Breast epithelium (tissue), 4 donors: ENCODE data around the gene ROR1. TPM values are rescaled to one million over a fixed set of nuclear protein-coding genes. Genes with fewer than 3 reads are reported as not detected.

Experiments used
- DNase-seq, 2 donors: peaks; one replicate each; pipeline ENCODE4 v3.0.0-alpha.2; 2019; ENCODE audit warnings: low spot score in 2 of 2
- H3K27ac ChIP-seq, 2 donors: fragments of 200-600 bp; sonication (generic) in 1 of 2; one replicate each; pipeline ENCODE4 v1.5.1; 2016 to 2019; ENCODE audit warnings: mild to moderate bottlenecking in 1 of 2
- H3K27me3 ChIP-seq, 2 donors: fragments of 200-600 bp; sonication (generic) in 1 of 2; one replicate each; pipeline versions ENCODE4 v1.5.1 to v1.6.0; 2017 to 2019; ENCODE audit warnings: control low read depth in 1 of 2, mild to moderate bottlenecking in 1 of 2
- H3K36me3 ChIP-seq: fragments of 200-600 bp; one replicate; pipeline ENCODE4 v1.5.1; 2019
- H3K4me1 ChIP-seq, 2 donors: fragments of 200-600 bp; sonication (generic); one replicate each; pipeline ENCODE4 v1.5.1; 2016 to 2019; ENCODE audit warnings: control low read depth in 1 of 2
- H3K4me3 ChIP-seq, 3 donors: fragments of 200-600 bp; sonication (generic); 1 replicate in 2 of 3; 2 replicates in 1 of 3; pipeline ENCODE4 v1.5.1; 2016 to 2019; ENCODE audit warnings: mild to moderate bottlenecking in 3 of 3, moderate library complexity in 2 of 3
- H3K9me3 ChIP-seq, 2 donors: fragments of 200-600 bp; sonication (generic) in 1 of 2; one replicate each; pipeline ENCODE4 v1.5.1; 2016 to 2019; ENCODE audit warnings: control low read depth in 1 of 2
- CTCF ChIP-seq, 3 donors: fragments of 450-650 bp; IDR thresholded peaks; one replicate each; pipeline ENCODE4 v1.5.1; 2016 to 2017; ENCODE audit warnings: antibody characterized with exemption in 3 of 3, mild to moderate bottlenecking in 3 of 3, moderate library complexity in 3 of 3
- POLR2A ChIP-seq: fragments of 450-650 bp; IDR thresholded peaks from one replicate; pipeline ENCODE4 v1.6.1; 2016; ENCODE audit warnings: antibody characterized with exemption, mild to moderate bottlenecking, moderate library complexity
- POLR2AphosphoS5 ChIP-seq, 3 donors: sonication (generic); formaldehyde crosslinking; IDR thresholded peaks; one replicate each; pipeline ENCODE4 v1.6.1; 2017; ENCODE audit warnings: antibody characterized with exemption in 3 of 3
- intact Hi-C: fragments of 100-400 bp; cut with DNase I; formaldehyde crosslinking; loops from one replicate; pipeline ENCODE4 v1.15.1; 2023; ENCODE audit warnings: low total_unique reads
- total RNA-seq, 3 donors: library from RNA; depleted of rRNA; stranded (reverse); fragments of >200 nt; gene quantifications; one replicate each; pipeline ENCODE4 v1.1.0, GENCODE V29; 2016

ROR1 gene
- total RNA-seq, 3 donors from 2014 or later = 5.9 to 11.6 (median 7.7) TPM

- intact Hi-C loops = no loop called here
- no peaks in the 10 kb centered on the region for H3K9me3 ChIP-seq
- no peak for DNase-seq
- no peaks in the 10 kb centered on the region for H3K36me3 ChIP-seq
- TF ChIP-seq CTCF (IDR thresholded peaks at IDR 0.05) (no peak), POLR2A (no peak), POLR2AphosphoS5 (IDR thresholded peaks at IDR 0.05) (no peak)
- H3K27ac ChIP-seq = no peak overlapping the region
- H3K4me3 ChIP-seq = no peak overlapping the region
- H3K27me3 ChIP-seq = no peaks in the 10 kb centered on the region
- H3K4me1 ChIP-seq = no peaks in the 10 kb centered on the region
These were observed 162.5 kb downstream of the ROR1 start for GRCh38 chr1:63936276-63936675.

- Histone ChIP-seq H3K27me3 (no peaks in the 10 kb centered on the region), H3K4me3 (no peak overlapping the region), H3K4me1 (no peaks in the 10 kb centered on the region), H3K36me3 (no peaks in the 10 kb centered on the region), H3K27ac (no peak overlapping the region), H3K9me3 (no peaks in the 10 kb centered on the region)
- no peak for DNase-seq
- intact Hi-C loops = no loop called here
- no peak for TF ChIP-seq POLR2A
These were observed 163.0 kb downstream of the ROR1 start for GRCh38 chr1:63936801-63937200.

GRCh38 chr1:63937461-63938022 lies 163.7 kb downstream of the ROR1 start:
- Histone ChIP-seq H3K27me3 (no peaks in the 10 kb centered on the region), H3K9me3 (no peaks in the 10 kb centered on the region), H3K4me3 (no peak overlapping the region), H3K27ac (no peak overlapping the region), H3K4me1 (no peaks in the 10 kb centered on the region), H3K36me3 (no peaks in the 10 kb centered on the region)
- TF ChIP-seq POLR2AphosphoS5 (IDR thresholded peaks at IDR 0.05) = no peak
- no peak for TF ChIP-seq POLR2A
- TF ChIP-seq CTCF (IDR thresholded peaks at IDR 0.05) = no peak
- no peak for DNase-seq
- intact Hi-C loops = no loop called here

- TF ChIP-seq POLR2AphosphoS5 (IDR thresholded peaks at IDR 0.05) (no peak), CTCF (IDR thresholded peaks at IDR 0.05) (no peak), POLR2A (no peak)
- Histone ChIP-seq H3K4me3 (no peak overlapping the region), H3K36me3 (no peaks in the 10 kb centered on the region), H3K27me3 (no peaks in the 10 kb centered on the region), H3K27ac (no peak overlapping the region), H3K4me1 (no peaks in the 10 kb centered on the region), H3K9me3 (no peaks in the 10 kb centered on the region)
- intact Hi-C loops = no loop called here
- DNase-seq = no peak
These were observed 166.6 kb downstream of the ROR1 start for GRCh38 chr1:63940440-63940839.

GRCh38 chr1:63943393-63943792 lies 169.6 kb downstream of the ROR1 start:
- H3K27ac ChIP-seq = no peak overlapping the region
- DNase-seq = no peak
- no peaks in the 10 kb centered on the region for H3K4me1 ChIP-seq
- intact Hi-C loops = no loop called here
- H3K36me3 ChIP-seq = no peaks in the 10 kb centered on the region
- no peaks in the 10 kb centered on the region for H3K9me3 ChIP-seq
- TF ChIP-seq CTCF (IDR thresholded peaks at IDR 0.05) (no peak), POLR2A (no peak), POLR2AphosphoS5 (IDR thresholded peaks at IDR 0.05) (no peak)
- no peaks in the 10 kb centered on the region for H3K27me3 ChIP-seq
- no peak overlapping the region for H3K4me3 ChIP-seq

GRCh38 chr1:63945943-63946342 lies 172.1 kb downstream of the ROR1 start:
- no peak overlapping the region for H3K4me3 ChIP-seq
- no peaks in the 10 kb centered on the region for H3K4me1 ChIP-seq
- no peaks in the 10 kb centered on the region for H3K27me3 ChIP-seq
- H3K9me3 ChIP-seq = no peaks in the 10 kb centered on the region
- H3K36me3 ChIP-seq = no peaks in the 10 kb centered on the region
- intact Hi-C loops = no loop called here
- no peak for DNase-seq
- no peak for TF ChIP-seq CTCF (IDR thresholded peaks at IDR 0.05)
- no peak for TF ChIP-seq POLR2AphosphoS5 (IDR thresholded peaks at IDR 0.05)
- no peak for TF ChIP-seq POLR2A
- no peak overlapping the region for H3K27ac ChIP-seq
